Measurements from ENCODE around the gene AKAP10.
"Not testable (repeated sequence)": the region's sequence is repeated elsewhere in the genome, so short reads cannot be mapped to it uniquely, and the experiment has no call there.

Gene AKAP10

DNA sequence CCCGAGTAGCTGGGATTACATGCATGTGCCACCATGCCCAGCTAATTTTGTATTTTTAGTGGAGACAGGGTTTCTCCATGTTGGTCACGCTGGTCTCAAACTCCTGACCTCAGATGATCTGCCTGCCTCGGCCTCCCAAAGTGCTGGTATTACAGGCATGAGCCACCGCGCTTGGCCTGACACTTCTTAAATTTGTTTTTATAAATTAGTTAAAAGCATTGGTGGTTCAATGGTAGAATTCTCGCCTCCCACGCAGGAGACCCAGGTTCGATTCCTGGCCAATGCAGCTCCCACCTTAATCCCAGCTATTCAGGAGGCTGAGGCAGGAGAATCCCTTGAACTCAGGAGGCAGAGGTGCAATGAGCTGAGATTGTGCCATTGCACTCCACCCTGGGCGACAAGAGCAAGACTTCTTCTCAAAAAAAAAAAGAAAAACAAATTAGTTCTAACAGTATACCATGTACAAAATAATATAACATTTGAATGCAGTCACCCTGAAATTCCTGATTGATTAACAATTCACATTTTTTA lies 116.9 kb downstream of the AKAP10 start:
- DNase-seq, result not testable (repeated sequence)

GRCh38 chr17:19857640-19858039 lies 120.0 kb downstream of the AKAP10 start:
- DNase-seq, result no peak
